NOMO-1 (cell line): ENCODE measurements around the gene ZBTB25.
A peak's percentile ranks its signal among the peaks of the same experiment; 100 is the strongest.
"Not testable (repeated sequence)": the region's sequence is repeated elsewhere in the genome, so short reads cannot be mapped to it uniquely, and the experiment has no call there.

Source experiments
- DNase-seq, 2 experiments: peaks; one replicate each; lab custom pipeline; 2025; ENCODE audit not compliant: unreplicated experiment in 2 of 2; lab: John Stamatoyannopoulos, UW

Gene ZBTB25

DNA sequence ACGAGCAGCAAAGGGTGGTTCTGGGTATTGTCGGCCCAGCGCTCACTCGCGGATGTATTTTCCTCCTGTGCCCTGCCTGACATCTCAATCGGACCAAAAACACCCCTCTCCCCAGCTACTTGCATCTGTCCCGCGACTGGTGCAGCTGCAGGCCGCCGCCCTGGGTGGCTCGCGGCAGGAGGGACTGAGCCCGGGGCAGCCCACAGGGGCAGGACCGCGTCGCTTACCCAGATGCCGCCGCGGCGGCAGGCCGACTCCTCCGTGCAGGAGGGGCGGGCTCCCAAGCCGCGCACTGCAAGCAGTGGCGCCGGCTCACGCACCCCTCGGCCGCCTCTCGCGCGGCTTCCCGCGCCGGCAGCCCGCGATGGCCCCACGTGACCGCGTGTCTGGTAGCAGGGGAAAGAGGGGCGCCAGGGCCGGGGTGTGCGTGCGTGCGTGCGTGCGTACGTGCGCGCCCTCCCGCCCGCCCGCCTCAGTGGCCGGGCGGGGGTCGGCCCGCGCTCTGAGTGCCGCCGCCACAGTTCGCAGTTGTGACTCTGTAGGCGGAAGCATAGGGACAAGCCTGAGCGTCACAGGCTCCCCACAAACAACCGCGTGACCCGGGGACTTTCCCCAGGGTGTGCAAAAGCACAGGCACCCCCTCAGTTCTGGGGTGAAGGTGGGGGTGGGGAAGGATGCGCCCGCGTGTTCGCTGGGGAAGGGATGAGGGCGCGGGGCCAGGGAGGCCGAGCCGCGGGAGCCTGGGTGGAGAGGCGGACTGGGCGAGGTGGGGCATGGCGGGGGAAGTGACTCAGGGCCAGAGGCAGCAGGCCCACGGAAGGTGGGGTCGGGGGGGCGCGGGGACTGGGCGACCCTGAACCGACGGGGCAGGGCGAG lies at the start of gene ZBTB25:
TSS of gene ZBTB25 (minus strand) at position 405 of the 876 bp plus-strand sequence. CDS start 13,305 bp downstream, outside the sequence.
- peak; percentile 82 to 89 for DNase-seq

GRCh38 chr14:64550621-64551333 lies 47.1 kb upstream of the ZBTB25 start:
- DNase-seq: no peak

GRCh38 chr14:64549791-64550620 lies 46.4 kb upstream of the ZBTB25 start, which contains the start of gene PPP1R36:
Gene PPP1R36 (plus strand): TSS chr14:64549961. CDS start chr14:64549998, 37 bp downstream.
- peak; percentile 26 to 59 for DNase-seq

GRCh38 chr14:64549016-64549415 lies 45.4 kb upstream of the ZBTB25 start:
- no peak for DNase-seq

DNA sequence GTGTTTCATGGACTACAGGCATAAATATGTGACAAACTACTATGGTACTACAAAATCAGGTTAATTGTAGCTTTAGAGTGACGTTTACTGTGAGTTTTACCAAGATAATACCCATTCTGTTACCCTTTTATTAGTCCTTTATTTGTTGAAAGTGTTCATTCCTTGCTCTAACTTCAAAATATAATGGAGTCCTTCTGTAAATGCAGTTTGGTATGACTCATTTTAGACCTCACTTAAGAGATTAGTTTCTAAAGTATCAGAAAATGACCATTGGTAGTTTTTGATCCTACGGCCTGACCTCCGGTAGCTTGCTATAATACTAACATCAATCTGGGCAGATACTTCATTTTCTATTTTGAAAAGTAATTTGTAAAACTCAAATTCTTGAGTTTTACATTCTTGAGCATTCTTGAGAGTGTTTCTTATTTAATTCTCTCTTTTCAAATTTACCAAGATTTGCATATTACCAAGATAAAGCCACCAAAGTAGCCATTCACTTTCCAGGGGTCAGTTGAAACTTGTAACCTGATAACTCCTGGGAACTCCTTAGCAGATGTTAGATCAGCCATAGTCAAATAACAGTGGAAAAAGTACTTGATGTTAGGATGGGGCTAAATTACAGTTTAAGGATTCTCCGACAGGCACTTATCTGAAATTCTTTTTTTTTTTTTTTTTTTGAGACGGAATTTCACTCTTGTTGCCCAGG lies 41.1 kb upstream of the ZBTB25 start:
- DNase-seq: no peak

DNA sequence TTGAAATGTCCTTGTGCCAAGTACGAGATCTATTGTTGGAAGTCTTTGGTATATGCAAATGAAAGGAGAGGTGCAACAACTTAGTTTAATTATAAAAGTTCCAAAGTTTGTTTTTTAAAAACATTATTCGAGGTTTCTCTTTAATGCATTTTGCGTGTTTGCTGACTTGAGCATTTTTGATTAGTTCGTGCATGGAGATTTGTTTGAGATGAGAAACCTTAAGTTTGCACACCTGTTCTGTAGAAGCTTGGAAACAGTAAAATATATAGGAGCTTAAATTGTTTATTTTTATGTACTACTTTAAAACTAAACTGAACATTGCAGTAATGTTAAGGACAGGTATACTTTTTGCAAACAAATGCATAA lies 39.2 kb upstream of the ZBTB25 start:
- no peak for DNase-seq

DNA sequence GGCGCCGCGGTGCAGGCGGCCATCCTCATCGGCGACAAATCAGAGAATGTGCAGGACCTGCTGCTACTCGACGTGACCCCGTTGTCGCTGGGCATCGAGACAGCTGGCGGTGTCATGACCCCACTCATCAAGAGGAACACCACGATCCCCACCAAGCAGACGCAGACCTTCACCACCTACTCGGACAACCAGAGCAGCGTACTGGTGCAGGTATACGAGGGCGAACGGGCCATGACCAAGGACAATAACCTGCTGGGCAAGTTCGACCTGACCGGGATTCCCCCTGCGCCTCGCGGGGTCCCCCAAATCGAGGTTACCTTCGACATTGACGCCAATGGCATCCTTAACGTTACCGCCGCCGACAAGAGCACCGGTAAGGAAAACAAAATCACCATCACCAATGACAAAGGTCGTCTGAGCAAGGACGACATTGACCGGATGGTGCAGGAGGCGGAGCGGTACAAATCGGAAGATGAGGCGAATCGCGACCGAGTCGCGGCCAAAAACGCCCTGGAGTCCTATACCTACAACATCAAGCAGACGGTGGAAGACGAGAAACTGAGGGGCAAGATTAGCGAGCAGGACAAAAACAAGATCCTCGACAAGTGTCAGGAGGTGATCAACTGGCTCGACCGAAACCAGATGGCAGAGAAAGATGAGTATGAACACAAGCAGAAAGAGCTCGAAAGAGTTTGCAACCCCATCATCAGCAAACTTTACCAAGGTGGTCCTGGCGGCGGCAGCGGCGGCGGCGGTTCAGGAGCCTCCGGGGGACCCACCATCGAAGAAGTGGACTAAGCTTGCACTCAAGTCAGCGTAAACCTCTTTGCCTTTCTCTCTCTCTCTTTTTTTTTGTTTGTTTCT lies 38.6 kb upstream of the ZBTB25 start:
- DNase-seq: no peak

DNA sequence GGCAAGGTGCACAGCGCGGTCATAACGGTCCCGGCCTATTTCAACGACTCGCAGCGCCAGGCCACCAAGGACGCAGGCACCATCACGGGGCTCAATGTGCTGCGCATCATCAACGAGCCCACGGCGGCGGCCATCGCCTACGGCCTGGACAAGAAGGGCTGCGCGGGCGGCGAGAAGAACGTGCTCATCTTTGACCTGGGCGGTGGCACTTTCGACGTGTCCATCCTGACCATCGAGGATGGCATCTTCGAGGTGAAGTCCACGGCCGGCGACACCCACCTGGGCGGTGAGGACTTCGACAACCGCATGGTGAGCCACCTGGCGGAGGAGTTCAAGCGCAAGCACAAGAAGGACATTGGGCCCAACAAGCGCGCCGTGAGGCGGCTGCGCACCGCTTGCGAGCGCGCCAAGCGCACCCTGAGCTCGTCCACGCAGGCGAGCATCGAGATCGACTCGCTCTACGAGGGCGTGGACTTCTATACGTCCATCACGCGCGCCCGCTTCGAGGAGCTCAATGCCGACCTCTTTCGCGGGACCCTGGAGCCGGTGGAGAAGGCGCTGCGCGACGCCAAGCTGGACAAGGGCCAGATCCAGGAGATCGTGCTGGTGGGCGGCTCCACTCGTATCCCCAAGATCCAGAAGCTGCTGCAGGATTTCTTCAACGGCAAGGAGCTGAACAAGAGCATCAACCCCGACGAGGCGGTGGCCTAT lies 37.8 kb upstream of the ZBTB25 start:
- no peak for DNase-seq

DNA sequence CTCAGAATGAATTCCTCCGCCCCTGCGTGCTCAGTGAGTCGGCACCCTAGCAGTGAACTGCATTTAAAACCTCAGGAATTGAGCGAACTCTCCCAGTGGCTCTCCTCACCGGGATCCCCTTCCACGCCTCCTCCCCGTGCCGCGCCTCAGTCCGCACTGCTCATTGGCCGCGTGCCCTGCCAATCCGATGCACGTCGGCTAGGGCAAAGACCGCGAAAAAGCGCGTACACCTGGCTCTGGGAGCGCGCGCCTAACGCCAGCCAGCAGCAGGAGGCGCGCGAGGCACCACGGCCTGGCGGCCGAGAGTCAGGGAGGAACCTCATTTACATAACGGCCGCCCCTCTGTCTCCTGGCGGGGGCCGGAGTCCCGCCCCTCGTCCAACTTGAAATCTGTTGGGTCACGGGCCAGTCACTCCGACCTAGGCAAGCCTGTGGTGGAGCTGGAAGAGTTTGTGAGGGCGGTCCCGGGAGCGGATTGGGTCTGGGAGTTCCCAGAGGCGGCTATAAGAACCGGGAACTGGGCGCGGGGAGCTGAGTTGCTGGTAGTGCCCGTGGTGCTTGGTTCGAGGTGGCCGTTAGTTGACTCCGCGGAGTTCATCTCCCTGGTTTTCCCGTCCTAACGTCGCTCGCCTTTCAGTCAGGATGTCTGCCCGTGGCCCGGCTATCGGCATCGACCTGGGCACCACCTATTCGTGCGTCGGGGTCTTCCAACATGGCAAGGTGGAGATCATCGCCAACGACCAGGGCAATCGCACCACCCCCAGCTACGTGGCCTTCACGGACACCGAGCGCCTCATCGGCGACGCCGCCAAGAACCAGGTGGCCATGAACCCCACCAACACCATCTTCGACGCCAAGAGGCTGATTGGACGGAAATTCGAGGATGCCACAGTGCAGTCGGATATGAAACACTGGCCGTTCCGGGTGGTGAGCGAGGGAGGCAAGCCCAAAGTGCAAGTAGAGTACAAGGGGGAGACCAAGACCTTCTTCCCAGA lies 36.9 kb upstream of the ZBTB25 start, which contains the start of gene HSPA2:
TSS of gene HSPA2 (plus strand) at position 534 of the 995 bp plus-strand sequence. CDS start at position 643, 109 bp downstream.
- DNase-seq: peak; percentile 92 to 94

- DNase-seq: peak; percentile 43 to 61
These were observed 33.0 kb upstream of the ZBTB25 start for GRCh38 chr14:64536488-64537245.

- DNase-seq: no peak
These were observed 27.9 kb upstream of the ZBTB25 start for GRCh38 chr14:64531567-64531966.

GRCh38 chr14:64525354-64525753 lies 21.7 kb upstream of the ZBTB25 start:
- DNase-seq: no peak

DNA sequence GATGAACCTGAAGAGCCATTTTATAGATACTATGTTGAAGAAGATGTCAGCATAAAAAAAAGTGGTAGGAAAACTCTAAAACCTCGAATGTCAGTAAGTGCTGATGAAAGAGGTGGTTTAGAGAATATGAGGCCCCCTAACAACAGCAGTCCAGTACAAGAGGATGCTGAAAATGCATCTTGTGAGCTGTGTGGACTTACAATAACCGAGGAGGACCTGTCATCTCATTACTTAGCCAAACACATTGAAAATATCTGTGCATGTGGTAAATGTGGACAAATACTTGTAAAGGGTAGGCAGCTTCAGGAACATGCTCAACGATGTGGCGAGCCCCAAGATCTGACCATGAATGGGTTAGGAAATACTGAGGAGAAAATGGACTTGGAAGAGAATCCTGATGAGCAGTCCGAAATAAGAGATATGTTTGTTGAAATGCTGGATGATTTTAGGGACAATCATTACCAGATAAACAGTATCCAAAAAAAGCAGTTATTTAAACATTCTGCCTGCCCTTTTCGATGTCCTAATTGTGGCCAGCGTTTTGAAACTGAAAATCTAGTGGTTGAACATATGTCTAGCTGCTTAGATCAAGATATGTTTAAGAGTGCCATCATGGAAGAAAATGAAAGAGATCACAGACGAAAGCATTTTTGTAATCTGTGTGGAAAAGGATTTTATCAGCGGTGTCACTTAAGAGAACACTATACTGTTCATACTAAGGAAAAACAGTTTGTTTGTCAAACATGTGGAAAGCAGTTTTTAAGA lies 19.1 kb upstream of the ZBTB25 start:
- no peak for DNase-seq

- no peak for DNase-seq
These were observed 17.1 kb upstream of the ZBTB25 start for GRCh38 chr14:64520699-64521098.

- no peak for DNase-seq
These were observed 14.6 kb upstream of the ZBTB25 start for GRCh38 chr14:64518229-64518628.

DNA sequence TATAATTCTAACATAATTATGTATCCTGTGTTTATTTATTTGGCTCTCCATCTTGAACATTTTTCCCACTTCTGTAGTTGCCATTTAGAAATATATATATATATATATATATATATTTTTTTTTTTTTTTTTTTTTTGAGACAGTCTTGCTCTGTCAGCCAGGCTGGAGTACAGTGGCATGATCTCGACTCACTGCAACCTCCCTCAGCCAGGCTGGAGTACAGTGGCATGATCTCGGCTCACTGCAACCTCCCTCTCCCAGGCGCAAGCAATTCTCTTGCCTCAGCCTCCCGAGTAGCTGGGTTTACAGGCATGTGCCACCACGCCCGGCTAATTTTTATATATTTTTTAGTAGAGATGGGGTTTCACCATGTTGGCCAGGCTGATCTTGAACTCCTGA lies 14.0 kb upstream of the ZBTB25 start:
- not testable (repeated sequence) for DNase-seq
